Mucosa of descending colon (tissue), 3 donors: Measurements from ENCODE around the gene CMSS1. TPM values are rescaled to one million over a fixed set of nuclear protein-coding genes. Genes with fewer than 3 reads are reported as not detected.

ENCODE experiments used
- ATAC-seq: fragments of 200-7000 bp; cut with Tn5 transposase; one replicate; pipeline ENCODE4 v1.9.1; 2020; ENCODE audit warnings: mild to moderate bottlenecking, moderate library complexity
- DNase-seq, 3 donors: peaks; one replicate each; pipeline ENCODE4 v3.0.0-alpha.2; 2020
- H3K36me3 ChIP-seq: fragments of 200-600 bp; one replicate; pipeline ENCODE4 v1.8.0; 2021; ENCODE audit warnings: low read depth, mild to moderate bottlenecking
- H3K4me1 ChIP-seq: fragments of 200-600 bp; one replicate; pipeline ENCODE4 v1.8.0; 2021; ENCODE audit warnings: low read depth, mild to moderate bottlenecking
- H3K4me3 ChIP-seq: fragments of 200-600 bp; one replicate; pipeline ENCODE4 v1.8.0; 2021; ENCODE audit warnings: mild to moderate bottlenecking
- H3K9me3 ChIP-seq: fragments of 200-600 bp; one replicate; pipeline ENCODE4 v1.8.0; 2021; ENCODE audit warnings: mild to moderate bottlenecking
- CTCF ChIP-seq: fragments of 200-600 bp; IDR thresholded peaks from one replicate; pipeline ENCODE4 v1.8.0; 2022; ENCODE audit warnings: antibody characterized with exemption, mild to moderate bottlenecking
- intact Hi-C, 2 donors: fragments of 100-400 bp; cut with DNase I in 1 of 2; cut with micrococcal nuclease in 1 of 2; formaldehyde crosslinking; loops; one replicate each; pipeline versions ENCODE4 v1.11.0 to v1.11.1; 2022; cut with DNase I, micrococcal nuclease
- total RNA-seq, 3 donors: library from RNA; stranded (reverse); fragmentation: NEBNext Ultra II Directional in 2 of 3; extraction: Animal tissue kit (Norgen Biotek cat#: 25700) in 2 of 3; gene quantifications; one replicate each; pipeline versions ENCODE4 v1.2.1 to v1.2.4, GENCODE V29; 2021 to 2023
- donor health status: DM: no; HTN: no; CAD: no; lungs with moderate emphysema.
- donor health status: DM: no; HTN: no; CAD: no.
- donor health status: DM: no; HTN: yes; CAD: no.

CMSS1 gene
- total RNA-seq, 3 donors from 2014 or later: 9.6 to 24.2 (median 13.8) TPM

GRCh38 chr3:99928771-99929744, 111.4 kb downstream of the CMSS1 start:
- no peak for TF ChIP-seq CTCF
- DNase-seq (no peak), ATAC-seq (peak; percentile 18)
- H3K4me3 ChIP-seq: no peak overlapping the region
- intact Hi-C loops: loop anchor here in 1 of 2 donors (10.0 kb wide), 1 partner anchor 54 kb away; no protein-coding TSS in a partner anchor
- H3K36me3 ChIP-seq: no peaks in the 10 kb centered on the region
- peaks cover 20% of the 10 kb centered on the region for H3K4me1 ChIP-seq
- no peaks in the 10 kb centered on the region for H3K9me3 ChIP-seq

GRCh38 chr3:99929745-99930139, 112.1 kb downstream of the CMSS1 start:
- Histone ChIP-seq H3K4me3 (no peak overlapping the region), H3K4me1 (peaks cover 20% of the 10 kb centered on the region), H3K36me3 (no peaks in the 10 kb centered on the region), H3K9me3 (no peaks in the 10 kb centered on the region)
- TF ChIP-seq CTCF: no peak
- ATAC-seq: peak; percentile 52
- intact Hi-C loops: loop anchor here in 1 of 2 donors (10.0 kb wide), 1 partner anchor 55 kb away; no protein-coding TSS in a partner anchor
- peak in 1 of 3 donors; percentile 45 for DNase-seq

- no peaks in the 10 kb centered on the region for H3K36me3 ChIP-seq
- TF ChIP-seq CTCF: no peak
- no peak overlapping the region for H3K4me3 ChIP-seq
- ATAC-seq (no peak), DNase-seq (no peak)
- intact Hi-C loops: no loop called here
- H3K9me3 ChIP-seq: no peaks in the 10 kb centered on the region
- H3K4me1 ChIP-seq: peaks cover 19% of the 10 kb centered on the region
Observed at GRCh38 chr3:99931059-99931458, 113.4 kb downstream of the CMSS1 start.

- intact Hi-C loops: no loop called here
- H3K4me3 ChIP-seq: no peak overlapping the region
- no peaks in the 10 kb centered on the region for H3K36me3 ChIP-seq
- no peak for TF ChIP-seq CTCF
- DNase-seq (no peak), ATAC-seq (no peak)
- H3K9me3 ChIP-seq: no peaks in the 10 kb centered on the region
- H3K4me1 ChIP-seq: peaks cover 16% of the 10 kb centered on the region
Observed at GRCh38 chr3:99933971-99934750, 116.5 kb downstream of the CMSS1 start.

GRCh38 chr3:99934975-99935797, 117.5 kb downstream of the CMSS1 start:
- no peaks in the 10 kb centered on the region for H3K36me3 ChIP-seq
- no peak overlapping the region for H3K4me3 ChIP-seq
- H3K4me1 ChIP-seq: peaks cover 11% of the 10 kb centered on the region
- peak; percentile 84 for ATAC-seq
- intact Hi-C loops: no loop called here
- DNase-seq: no peak
- TF ChIP-seq CTCF: no peak
- H3K9me3 ChIP-seq: no peaks in the 10 kb centered on the region
